Ovary (tissue), 9 donors: Measurements from ENCODE around the gene KCND3. TPM values are rescaled to one million over a fixed set of nuclear protein-coding genes. Genes with fewer than 3 reads are reported as not detected.

Source experiments
- DNase-seq, 5 donors: peaks; one replicate each; pipeline ENCODE4 v3.0.0-alpha.2; 2019 to 2020
- H3K27ac ChIP-seq, 2 donors: fragments of 200-600 bp; one replicate each; pipeline versions ENCODE4 v1.5.1 to v1.8.0; 2019 to 2022
- H3K27me3 ChIP-seq: fragments of 200-600 bp; one replicate; pipeline ENCODE4 v1.8.0; 2022
- H3K36me3 ChIP-seq: fragments of 200-600 bp; sonication (generic); one replicate; pipeline ENCODE4 v1.5.1; 2019
- H3K4me1 ChIP-seq: one replicate; pipeline ENCODE4 v1.8.1; 2013; ENCODE audit warnings: mild to moderate bottlenecking, moderate library complexity; ENCODE audit not compliant: insufficient read depth
- H3K4me3 ChIP-seq: fragments of 200-600 bp; sonication (generic); one replicate; pipeline ENCODE4 v1.5.1; 2017
- H3K9me3 ChIP-seq, 2 donors: fragments of 200-600 bp in 1 of 2; sonication (generic) in 1 of 2; one replicate each; pipeline versions ENCODE4 v1.5.1 to v1.8.1; 2013 to 2019; ENCODE audit warnings: mild to moderate bottlenecking in 1 of 2, moderate library complexity in 1 of 2
- EP300 ChIP-seq: sonication (generic); formaldehyde crosslinking; IDR thresholded peaks from one replicate; pipeline ENCODE4 v1.6.1; 2017; ENCODE audit warnings: antibody characterized with exemption
- POLR2A ChIP-seq: fragments of 450-650 bp; IDR thresholded peaks from one replicate; pipeline ENCODE4 v1.6.1; 2017; ENCODE audit warnings: antibody characterized with exemption, mild to moderate bottlenecking, moderate library complexity
- WGBS, 3 donors: extraction: QIAGEN DNeasy Blood & Tissue Kit in 1 of 3; methylation state at CpG; one replicate each; pipeline versions ENCODE4 v1.1.5 to v1.1.7; 2013 to 2017; 5-methylcytosine and 5-hydroxymethylcytosine counted together
- intact Hi-C, 4 donors: fragments of 100-400 bp; cut with DNase I; formaldehyde crosslinking; loops; one replicate each; pipeline versions ENCODE4 v1.11.0 to v1.15.1; 2022 to 2023
- polyA plus RNA-seq, 2 donors: library from polyadenylated mRNA; stranded (reverse); fragments of 200-250 nt in 1 of 2; fragments of 350-450 nt in 1 of 2; fragmentation: Illumina TruSeq in 1 of 2; extraction: RNeasy Lipid Tissue Mini Kit (QIAGEN cat#74804) in 1 of 2; gene quantifications; one replicate each; pipeline ENCODE4 v1.2.3, GENCODE V29; 2013 to 2014
- total RNA-seq, 7 donors: library from RNA; depleted of rRNA in 2 of 7; stranded (reverse); fragments of >200 nt in 2 of 7; fragmentation: NEBNext Ultra II Directional in 3 of 7; extraction: Animal tissue kit (Norgen Biotek cat#: 25700) in 3 of 7; gene quantifications; one replicate each; pipeline versions ENCODE4 v1.1.0 to v1.2.4, GENCODE V29; 2016 to 2023
- TF ChIP-seq, protein P1 (sequence below), 3 donors: fragments of 450-650 bp in 2 of 3; fragments of 200-600 bp in 1 of 3; IDR thresholded peaks; one replicate each; pipeline versions ENCODE4 v1.5.1 to v1.8.0; 2016 to 2022; ENCODE audit warnings: antibody characterized with exemption in 3 of 3, mild to moderate bottlenecking in 1 of 3
- donor health status: DM: no; HTN: no; CAD: no; lungs with moderate emphysema.
- donor health status: DM: no; HTN: no; CAD: no.
- donor health status: Bipolar disorder and iron deficiency.
- donor health status: DM: yes; HTN: yes; CAD: no.
- donor health status: DM: no; HTN: no; CAD: no.
- donor health status: DM: yes; HTN: yes; CAD: no.

The KCND3 gene
- total and polyA plus RNA-seq, 9 donors, result 0.15 to 6.5 (median 0.60) TPM

DNA sequence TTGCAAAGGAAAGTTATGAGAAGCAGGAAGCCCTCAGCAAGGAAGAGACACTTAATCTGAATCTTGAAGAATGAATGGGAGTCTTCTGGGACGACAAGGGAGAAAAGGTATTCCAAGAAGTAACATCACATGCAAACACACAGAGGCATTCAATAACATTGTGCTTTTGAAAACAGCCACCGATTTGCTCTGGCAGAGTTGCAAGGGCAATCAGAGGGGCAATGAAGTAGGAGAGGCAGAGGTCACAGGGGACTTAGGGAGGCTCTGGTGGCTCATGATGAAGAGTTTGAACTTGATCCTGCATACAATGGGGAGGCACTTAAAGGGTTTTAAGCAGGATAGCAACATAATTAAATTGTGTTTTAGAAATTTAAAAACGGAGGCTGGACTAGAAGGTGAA is 126.1 kb downstream of the KCND3 start:
- 40 to 64% (median 56%) methylated on average over 3 of the region's 3 CpGs for WGBS, 3 donors
- TF ChIP-seq, protein P1, sequence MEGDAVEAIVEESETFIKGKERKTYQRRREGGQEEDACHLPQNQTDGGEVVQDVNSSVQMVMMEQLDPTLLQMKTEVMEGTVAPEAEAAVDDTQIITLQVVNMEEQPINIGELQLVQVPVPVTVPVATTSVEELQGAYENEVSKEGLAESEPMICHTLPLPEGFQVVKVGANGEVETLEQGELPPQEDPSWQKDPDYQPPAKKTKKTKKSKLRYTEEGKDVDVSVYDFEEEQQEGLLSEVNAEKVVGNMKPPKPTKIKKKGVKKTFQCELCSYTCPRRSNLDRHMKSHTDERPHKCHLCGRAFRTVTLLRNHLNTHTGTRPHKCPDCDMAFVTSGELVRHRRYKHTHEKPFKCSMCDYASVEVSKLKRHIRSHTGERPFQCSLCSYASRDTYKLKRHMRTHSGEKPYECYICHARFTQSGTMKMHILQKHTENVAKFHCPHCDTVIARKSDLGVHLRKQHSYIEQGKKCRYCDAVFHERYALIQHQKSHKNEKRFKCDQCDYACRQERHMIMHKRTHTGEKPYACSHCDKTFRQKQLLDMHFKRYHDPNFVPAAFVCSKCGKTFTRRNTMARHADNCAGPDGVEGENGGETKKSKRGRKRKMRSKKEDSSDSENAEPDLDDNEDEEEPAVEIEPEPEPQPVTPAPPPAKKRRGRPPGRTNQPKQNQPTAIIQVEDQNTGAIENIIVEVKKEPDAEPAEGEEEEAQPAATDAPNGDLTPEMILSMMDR (IDR thresholded peaks at IDR 0.05), result no peak
- TF ChIP-seq POLR2A (no peak), EP300 (no peak)
- no peak for DNase-seq

DNA sequence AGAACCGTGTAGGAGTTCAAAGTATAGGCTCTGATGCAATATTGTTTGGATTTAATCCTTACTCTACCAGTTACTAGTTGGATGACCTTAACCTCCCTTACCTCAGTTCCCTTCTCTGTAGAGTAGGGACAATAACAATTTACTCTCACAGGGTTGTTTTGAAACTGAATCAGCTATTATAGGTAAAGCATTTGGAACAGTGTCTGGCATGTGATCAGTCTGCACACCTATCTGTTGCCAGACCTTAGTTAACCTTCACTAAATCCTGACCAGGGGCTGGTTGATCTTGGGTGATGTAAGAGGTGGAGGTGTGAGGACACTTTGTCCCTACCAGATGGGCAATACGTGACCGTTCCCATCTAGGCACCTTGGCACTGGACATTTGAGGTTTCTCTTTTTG is 126.9 kb downstream of the KCND3 start:
- WGBS, 3 donors, result 68 to 83% (median 82%) methylated on average over 3 of the region's 3 CpGs
- no peak for TF ChIP-seq EP300
- TF ChIP-seq, protein P1 (IDR thresholded peaks at IDR 0.05), result no peak
- TF ChIP-seq POLR2A, result no peak

More for the DNA sequence above, 126.1 kb downstream of the KCND3 start:
- Histone ChIP-seq H3K36me3 (no peaks in the 10 kb centered on the region), H3K27ac (no peak overlapping the region), H3K4me3 (no peak overlapping the region), H3K4me1 (no peaks in the 10 kb centered on the region), H3K9me3 (no peaks in the 10 kb centered on the region), H3K27me3 (no peaks in the 10 kb centered on the region)
- intact Hi-C loops, result no loop called here

DNA sequence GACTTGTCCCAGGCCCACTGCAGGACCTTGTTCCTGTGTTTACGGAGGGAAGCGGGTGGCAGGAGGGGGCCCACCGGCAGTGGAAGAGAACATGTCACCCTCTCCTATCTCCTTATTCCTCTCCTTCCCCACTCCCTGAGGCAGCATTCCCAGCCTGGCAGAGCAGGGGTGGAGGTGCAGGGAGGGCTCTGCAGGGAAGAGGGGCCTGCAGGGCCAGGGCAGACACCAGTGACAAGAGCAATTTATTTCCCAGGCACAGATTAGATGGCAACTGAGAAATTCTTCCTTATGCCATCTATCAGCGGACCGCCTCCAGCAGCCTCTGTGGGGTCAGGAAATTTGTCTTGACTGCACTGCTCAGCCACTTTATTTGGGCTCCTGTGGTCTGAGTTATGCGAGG is 127.9 kb downstream of the KCND3 start:
- Histone ChIP-seq H3K27ac (no peak overlapping the region), H3K36me3 (no peaks in the 10 kb centered on the region), H3K27me3 (no peaks in the 10 kb centered on the region), H3K4me1 (no peaks in the 10 kb centered on the region), H3K9me3 (no peaks in the 10 kb centered on the region), H3K4me3 (no peak overlapping the region)
- no peak for DNase-seq
- WGBS, 3 donors, result 52 to 72% (median 59%) methylated on average over 6 of the region's 6 CpGs
- TF ChIP-seq, protein P1 (IDR thresholded peaks at IDR 0.05), result no peak
- no peak for TF ChIP-seq EP300
- no peak for TF ChIP-seq POLR2A
- intact Hi-C loops, result no loop called here

More for the DNA sequence above, 126.9 kb downstream of the KCND3 start:
- Histone ChIP-seq H3K27ac (no peak overlapping the region), H3K9me3 (no peaks in the 10 kb centered on the region), H3K4me1 (no peaks in the 10 kb centered on the region), H3K27me3 (no peaks in the 10 kb centered on the region), H3K4me3 (no peak overlapping the region), H3K36me3 (no peaks in the 10 kb centered on the region)
- intact Hi-C loops, result no loop called here
- DNase-seq, result no peak

DNA sequence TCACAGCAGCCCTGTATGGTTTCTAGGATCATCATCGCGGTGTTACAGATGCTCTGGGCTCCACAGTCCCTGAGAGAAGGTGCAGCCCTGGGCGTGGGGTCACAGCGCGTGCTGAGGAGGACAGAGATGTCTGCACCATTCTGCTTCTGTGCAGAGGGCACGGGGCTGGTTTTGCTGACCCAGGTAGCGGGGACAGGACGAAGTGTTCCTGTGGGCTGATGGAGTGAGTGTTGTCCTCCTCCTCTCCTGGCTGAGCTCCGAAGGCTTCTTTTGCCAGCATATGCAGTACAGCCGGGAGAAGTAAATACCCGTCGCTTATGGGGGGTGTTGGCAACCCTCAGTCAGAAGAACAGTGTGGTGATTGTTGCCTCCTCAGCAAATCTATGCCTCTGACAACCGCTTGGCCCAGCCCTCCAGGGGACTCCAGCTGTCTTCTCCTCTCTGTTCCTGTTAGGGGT is 132.2 kb downstream of the KCND3 start:
- intact Hi-C loops, result no loop called here
- TF ChIP-seq EP300 (no peak), POLR2A (no peak)
- TF ChIP-seq, protein P1 (IDR thresholded peaks at IDR 0.05), result no peak
- Histone ChIP-seq H3K9me3 (no peaks in the 10 kb centered on the region), H3K4me3 (no peak overlapping the region), H3K27me3 (no peaks in the 10 kb centered on the region), H3K27ac (no peak overlapping the region), H3K4me1 (no peaks in the 10 kb centered on the region), H3K36me3 (no peaks in the 10 kb centered on the region)
- no peak for DNase-seq
- 72 to 87% (median 80%) methylated on average over 13 of the region's 13 CpGs for WGBS, 3 donors
